Measurements from ENCODE around the gene SPEM2.
A peak's percentile ranks its signal among the peaks of the same experiment; 100 is the strongest.

Gene SPEM2

GRCh38 chr17:7403977-7404736 is 21.3 kb upstream of the SPEM2 start, which contains the start of gene TMEM256:
TSS of gene TMEM256 (minus strand) at chr17:7404097. CDS start at chr17:7404084, 13 bp downstream.
- DNase-seq = peak; percentile 80

DNA sequence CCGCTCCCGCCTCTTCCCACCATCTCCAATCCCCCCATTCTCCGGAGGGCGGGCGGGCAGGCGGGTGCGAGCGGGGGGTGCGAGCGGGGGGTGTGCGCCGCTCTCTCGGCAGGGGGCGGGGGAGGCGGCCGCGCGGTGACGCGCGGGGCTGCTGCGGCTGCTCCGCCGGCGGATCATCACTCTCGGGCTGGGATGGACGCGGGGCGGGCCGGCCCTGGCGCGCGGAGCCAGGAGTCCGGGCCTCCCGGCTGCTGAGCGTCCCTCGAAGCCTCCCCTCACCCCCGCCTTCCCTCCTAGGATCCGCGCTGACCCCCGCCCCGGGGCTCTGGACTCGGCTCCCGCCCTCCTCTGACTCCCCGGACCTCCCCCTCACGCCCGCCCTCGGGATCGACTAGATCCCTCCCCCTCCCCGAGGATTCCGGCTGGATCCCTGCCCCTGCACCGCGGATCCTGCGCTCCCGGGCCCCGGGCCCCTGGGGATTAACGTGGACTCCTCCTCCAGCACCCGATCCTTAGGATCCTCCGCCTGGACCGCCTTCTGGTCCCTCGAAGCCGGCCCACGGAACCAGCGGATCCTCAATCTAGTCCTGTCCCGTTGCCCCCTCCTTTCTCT is 20.6 kb upstream of the SPEM2 start:
- peak; percentile 64 for DNase-seq

GRCh38 chr17:7405350-7406234 is 19.8 kb upstream of the SPEM2 start:
- no peak for DNase-seq

DNA sequence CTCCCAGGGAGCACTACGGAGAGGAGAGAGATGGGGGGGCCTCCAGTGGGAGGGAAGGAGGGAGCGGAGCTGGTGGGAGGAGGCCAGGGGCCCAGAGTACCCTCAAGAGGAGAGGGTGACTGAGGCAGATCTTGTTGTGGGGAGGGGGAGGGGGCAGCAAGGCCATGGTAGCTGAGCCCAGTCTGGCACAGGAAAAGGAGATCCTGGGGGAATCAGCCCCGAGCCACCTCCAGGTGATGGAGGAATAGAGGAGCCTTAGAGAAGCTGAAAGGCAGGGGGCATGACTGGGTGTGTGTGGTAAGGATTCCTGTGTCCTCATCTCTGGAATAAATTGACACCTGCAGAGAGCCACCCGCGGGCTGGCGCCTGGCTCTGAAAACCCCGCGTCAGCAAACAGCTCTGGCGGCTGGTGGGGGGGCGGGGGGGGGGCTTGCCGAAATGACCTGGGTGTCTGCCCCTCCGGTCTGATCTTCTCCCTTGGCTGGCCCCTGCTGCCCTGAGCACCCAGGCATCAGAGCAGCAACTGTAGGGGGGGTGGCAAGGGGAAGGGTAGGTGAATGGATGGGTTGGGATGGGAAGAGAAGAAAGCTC is 19.1 kb upstream of the SPEM2 start:
- DNase-seq = no peak

DNA sequence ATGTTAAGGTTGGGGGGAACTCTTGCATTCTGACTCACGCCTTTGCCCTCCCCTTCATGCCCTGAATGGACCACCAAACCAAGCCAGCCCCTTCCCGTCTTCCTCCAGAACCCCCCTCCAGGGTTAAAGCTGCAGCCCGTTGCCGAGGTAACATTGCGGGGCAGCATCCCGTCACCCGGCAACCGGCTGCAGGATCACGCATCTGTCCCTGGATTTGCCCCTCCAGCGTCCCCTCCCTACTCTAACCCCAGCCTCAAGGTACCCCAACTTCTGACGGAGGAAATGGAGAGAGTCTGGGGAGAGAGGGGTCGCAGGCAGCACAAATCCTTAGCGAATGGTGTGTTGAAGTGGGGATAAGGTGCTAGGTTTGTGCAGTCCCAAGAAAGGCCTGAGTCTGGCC is 18.3 kb upstream of the SPEM2 start:
- DNase-seq = no peak

DNA sequence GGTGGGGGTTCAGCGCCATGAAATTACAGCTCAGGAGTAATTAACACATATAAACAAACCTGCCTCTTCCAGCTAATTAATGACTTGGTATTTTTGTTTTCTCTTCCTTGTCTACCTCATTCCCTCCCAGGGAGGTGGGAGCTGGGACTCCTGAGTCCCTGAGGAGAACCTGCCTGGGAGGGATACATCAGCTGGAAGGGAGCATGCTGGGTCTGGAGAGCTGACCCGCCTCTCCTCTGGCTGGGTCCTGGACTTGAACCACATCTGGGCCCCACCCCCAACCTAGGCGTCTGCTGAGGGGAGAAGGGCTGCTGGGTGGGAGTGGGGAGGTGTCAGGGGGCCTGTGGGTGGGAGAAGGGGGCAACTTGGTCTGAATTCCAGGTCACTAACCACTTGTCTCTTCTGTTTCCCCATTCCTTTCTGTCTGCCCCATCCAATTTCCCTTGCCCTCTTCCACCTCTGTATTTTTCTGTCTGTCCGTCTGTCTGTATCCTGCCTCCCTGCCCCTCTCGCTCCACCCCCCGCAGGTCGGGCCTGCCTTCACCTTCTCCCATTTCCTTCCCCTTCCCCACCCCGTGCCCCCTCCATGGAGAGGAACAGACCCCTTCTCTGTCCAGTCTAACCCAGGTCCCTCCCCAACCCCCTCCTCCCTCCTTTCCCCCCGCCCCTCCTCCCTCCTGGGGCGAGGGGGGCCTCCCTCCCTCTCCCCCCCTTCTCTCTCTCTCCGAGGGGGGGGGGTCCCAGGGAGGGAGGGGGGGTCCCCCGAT is 17.7 kb upstream of the SPEM2 start, which contains the start of gene NLGN2:
TSS of gene NLGN2 (plus strand) at position 361 of the 767 bp plus-strand sequence. CDS start 411 bp downstream, outside the sequence.
- no peak for DNase-seq

DNA sequence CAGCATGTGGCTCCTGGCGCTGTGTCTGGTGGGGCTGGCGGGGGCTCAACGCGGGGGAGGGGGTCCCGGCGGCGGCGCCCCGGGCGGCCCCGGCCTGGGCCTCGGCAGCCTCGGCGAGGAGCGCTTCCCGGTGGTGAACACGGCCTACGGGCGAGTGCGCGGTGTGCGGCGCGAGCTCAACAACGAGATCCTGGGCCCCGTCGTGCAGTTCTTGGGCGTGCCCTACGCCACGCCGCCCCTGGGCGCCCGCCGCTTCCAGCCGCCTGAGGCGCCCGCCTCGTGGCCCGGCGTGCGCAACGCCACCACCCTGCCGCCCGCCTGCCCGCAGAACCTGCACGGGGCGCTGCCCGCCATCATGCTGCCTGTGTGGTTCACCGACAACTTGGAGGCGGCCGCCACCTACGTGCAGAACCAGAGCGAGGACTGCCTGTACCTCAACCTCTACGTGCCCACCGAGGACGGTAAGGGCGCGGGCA is 17.1 kb upstream of the SPEM2 start:
- no peak for DNase-seq

- no peak for DNase-seq
These were observed 16.6 kb upstream of the SPEM2 start for GRCh38 chr17:7408863-7409262.

DNA sequence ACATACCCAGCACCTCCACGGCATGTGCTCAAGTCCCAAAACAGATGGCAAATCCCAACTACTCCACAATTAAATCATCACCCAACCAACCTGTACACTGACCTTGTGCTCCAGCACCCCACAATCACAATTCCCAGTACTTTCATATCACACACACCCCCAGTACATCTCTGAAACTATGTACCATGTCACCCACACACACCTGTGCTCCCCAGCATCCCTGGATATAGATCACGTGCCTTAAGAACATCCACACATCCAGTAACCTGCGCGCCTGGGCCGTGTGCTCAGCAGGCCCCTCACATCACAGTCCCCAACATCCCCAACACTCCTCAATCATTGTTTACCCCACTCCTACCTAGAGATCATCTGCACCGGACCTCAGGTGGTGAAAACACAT is 15.7 kb upstream of the SPEM2 start:
- DNase-seq = no peak

GRCh38 chr17:7410634-7411426 is 14.6 kb upstream of the SPEM2 start:
- no peak for DNase-seq

GRCh38 chr17:7411427-7411750 is 14.0 kb upstream of the SPEM2 start:
- DNase-seq = no peak

DNA sequence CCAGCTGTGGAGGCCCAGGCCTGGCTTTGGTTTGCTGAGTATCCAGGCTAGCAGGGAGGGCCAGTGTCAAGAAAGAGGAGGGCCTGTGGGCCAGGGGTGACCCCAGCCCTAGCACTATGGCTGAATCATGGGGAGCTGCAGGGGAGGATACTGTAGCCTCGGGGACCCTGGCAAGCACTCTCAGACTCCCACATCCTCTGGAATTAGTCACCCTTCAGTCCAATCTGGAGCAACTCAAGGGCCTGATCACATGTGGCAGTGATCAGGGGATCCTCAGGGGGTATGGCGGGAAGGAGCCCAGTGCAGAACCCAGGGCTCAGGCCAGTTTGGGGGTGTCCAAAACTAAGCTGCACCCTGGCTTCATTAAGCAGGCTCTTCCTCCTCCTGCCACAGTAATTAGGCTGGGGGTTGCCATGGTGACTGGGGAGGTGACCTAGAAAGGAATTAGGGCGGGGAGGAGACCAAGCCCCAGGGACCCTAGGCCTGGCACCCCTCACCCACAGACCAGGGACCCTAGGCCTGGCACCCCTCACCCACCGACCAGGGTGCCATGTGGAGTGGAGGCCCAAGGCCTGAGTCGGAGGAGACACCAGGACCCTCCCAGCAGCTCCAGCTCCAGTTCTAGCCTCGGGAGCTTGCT is 11.9 kb upstream of the SPEM2 start:
- no peak for DNase-seq

DNA sequence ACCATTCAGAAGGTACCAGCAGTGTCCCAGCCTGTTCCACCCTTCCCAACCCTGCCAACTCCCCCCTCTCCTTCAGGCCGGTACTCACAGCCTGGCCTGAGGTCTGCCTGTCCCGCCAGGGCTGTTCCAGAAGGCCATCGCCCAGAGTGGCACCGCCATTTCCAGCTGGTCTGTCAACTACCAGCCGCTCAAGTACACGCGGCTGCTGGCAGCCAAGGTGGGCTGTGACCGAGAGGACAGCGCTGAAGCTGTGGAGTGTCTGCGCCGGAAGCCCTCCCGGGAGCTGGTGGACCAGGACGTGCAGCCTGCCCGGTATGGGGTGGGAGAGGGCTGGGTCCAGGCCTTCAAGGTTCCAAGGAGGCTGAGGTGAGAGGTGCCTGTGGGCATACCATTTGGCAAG is 10.6 kb upstream of the SPEM2 start:
- DNase-seq = no peak

GRCh38 chr17:7415784-7416183 is 9.6 kb upstream of the SPEM2 start:
- no peak for DNase-seq

GRCh38 chr17:7416323-7416722 is 9.1 kb upstream of the SPEM2 start:
- DNase-seq = no peak

GRCh38 chr17:7417056-7417655 is 8.3 kb upstream of the SPEM2 start:
- no peak for DNase-seq

DNA sequence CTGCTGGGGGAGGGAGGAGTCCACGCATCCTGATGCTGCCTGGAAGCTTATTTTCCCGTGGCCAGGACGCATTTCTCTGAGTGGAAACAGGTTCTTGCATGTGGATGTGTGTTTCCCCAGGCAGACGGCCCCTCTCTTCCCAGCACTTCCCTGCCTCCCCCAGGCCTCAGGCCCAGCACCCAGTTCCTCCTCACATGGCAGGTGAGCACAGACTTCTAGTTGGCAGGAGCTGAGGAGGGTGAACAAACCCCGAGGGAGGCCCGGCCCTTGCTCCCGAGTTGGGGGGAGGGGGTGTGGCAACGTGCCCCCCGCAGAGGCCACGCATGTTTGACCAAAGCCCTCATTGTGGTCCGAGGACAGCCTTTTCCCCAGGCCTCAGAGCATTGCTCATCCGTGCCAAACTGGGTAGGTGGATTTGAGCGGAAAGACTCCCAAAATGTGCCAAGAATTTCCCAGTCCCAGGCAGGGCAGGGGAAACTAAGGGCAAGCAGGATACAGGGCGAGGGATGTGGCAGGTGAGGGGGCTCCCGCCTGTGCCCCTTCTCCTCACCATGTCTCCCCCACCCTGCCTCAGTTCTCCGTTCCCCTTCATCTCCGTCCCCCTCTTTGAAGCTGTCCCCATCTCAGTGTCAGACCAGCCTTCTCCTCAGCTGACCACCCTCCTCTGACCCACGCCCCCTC is 6.8 kb upstream of the SPEM2 start:
- DNase-seq = no peak

DNA sequence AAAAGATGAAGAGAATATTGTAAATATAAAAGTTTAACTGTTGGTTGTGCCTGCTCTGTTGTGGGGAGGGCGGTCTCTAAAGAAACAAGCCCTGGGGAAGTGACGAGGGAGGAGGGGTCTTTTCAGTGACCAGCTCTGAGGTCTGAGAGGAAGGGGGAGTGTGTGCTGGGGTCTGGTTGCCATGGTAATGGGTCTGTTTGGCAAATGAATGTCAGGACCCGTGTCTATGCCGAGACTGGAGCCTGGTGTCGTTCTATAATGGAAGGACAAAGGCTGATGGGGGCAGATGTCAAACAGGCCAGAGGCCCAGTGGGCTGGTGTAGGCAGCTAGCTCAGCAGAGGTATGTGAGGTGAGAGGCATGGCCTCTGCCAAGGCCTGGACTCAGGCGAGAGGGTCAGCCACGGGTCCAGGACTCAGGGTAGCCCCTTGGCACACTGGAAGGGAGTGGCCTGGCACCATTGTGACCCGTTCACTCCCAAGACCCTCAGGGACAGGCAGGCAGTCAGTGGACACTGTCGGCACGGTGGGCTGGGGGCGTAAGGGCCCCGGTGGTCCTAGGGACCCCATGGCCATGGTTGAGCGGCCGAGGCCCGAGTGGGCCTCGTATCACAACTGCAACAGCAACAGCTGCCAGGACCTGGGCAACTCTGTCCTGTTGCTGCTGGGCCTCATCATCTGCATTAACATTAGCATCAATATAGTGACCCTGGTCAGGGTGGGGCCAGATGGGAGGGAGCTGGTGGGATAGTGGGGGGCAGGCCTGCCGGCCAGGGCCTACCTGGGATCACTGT is 5.4 kb upstream of the SPEM2 start, which contains the start of gene SPEM1:
TSS of gene SPEM1 (plus strand) at position 506 of the 792 bp plus-strand sequence. CDS start at position 567, 61 bp downstream.
- DNase-seq = no peak

DNA sequence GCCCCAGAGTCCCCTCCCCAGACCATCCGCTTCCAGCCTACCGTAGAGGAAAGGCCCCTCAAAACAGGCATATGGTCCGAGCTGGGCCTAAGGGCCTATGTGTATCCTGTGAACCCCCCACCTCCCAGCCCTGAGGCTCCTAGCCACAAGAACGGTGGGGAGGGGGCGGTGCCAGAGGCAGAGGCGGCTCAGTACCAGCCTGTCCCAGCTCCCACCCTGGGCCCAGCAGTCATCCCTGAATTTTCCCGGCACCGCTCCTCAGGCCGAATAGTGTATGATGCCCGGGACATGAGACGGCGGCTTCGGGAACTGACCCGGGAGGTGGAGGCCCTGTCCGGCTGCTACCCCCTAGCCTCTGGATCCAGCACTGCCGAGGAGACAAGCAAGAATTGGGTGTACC is 4.2 kb upstream of the SPEM2 start:
- no peak for DNase-seq
